ENCODE measurements around the gene LIM2. TPM values are rescaled to one million over a fixed set of nuclear protein-coding genes. Genes with fewer than 3 reads are reported as not detected.
A peak's percentile ranks its signal among the peaks of the same experiment; 100 is the strongest.

The LIM2 gene
- total and polyA plus RNA-seq, 9 of the 15 experiments (the other 6 are each of a cell fraction or from before 2014, with no cell fraction given), result 0.07 to 0.45 (median 0.18) TPM; not detected in 4

GRCh38 chr19:51368366-51369282 is 19.1 kb downstream of the LIM2 start, which contains the start of gene CLDND2 (continued):
- TF ChIP-seq ARID2 (IDR thresholded peaks at IDR 0.05) (no peak), GTF3C2 (IDR thresholded peaks at IDR 0.05; ENCODE audit: borderline replicate concordance, extremely low read depth, insufficient read length) (no peak), HIVEP1 (CRISPR knock-in tag; IDR thresholded peaks at IDR 0.05) (no peak), POLR2AphosphoS5 (IDR thresholded peaks at IDR 0.05; ENCODE audit: control insufficient read depth, insufficient read depth, low read depth, low read length) (no peak), SAFB (IDR thresholded peaks at IDR 0.05; ENCODE audit: borderline replicate concordance, low read depth, low read length) (no peak), POLR2B (IDR thresholded peaks at IDR 0.05; ENCODE audit: low read depth, partially characterized antibody) (no peak), ZNF134 (CRISPR knock-in tag; conservative IDR thresholded peaks at IDR 0.05) (no peak), CHCHD3 (CRISPR knock-in tag; IDR thresholded peaks at IDR 0.05) (no peak), MTA3 (IDR thresholded peaks at IDR 0.05; ENCODE audit: borderline replicate concordance) (no peak), EP300 (IDR thresholded peaks at IDR 0.05; ENCODE audit: low read length) (no peak), HSF4 (CRISPR knock-in tag; IDR thresholded peaks at IDR 0.05; ENCODE audit: borderline replicate concordance) (no peak), WHSC1 (IDR thresholded peaks at IDR 0.05; ENCODE audit: low read length) (no peak), CTBP1 (IDR thresholded peaks at IDR 0.05; ENCODE audit: borderline replicate concordance) (no peak), ZNF511 (CRISPR knock-in tag; IDR thresholded peaks at IDR 0.05) (no peak), NFIX (CRISPR knock-in tag; IDR thresholded peaks at IDR 0.05; ENCODE audit: low read depth) (no peak), ATF6 (CRISPR knock-in tag; IDR thresholded peaks at IDR 0.05) (0 out of 2 replicates have a peak, but pooled peaks have one; percentile 34), JUN (IDR thresholded peaks at IDR 0.05; ENCODE audit: borderline replicate concordance, low read depth, low read length) (no peak), JUN (CRISPR knock-in tag; IDR thresholded peaks at IDR 0.05; ENCODE audit: borderline replicate concordance) (0 out of 2 replicates have a peak, but pooled peaks have one; percentile 56), MAFK (IDR thresholded peaks at IDR 0.05; ENCODE audit: low read length) (no peak), CHD4 (IDR thresholded peaks at IDR 0.05; ENCODE audit: insufficient read depth, insufficient replicate concordance, low read depth, low read length, poor library complexity, severe bottlenecking) (no peak), HEY1 (CRISPR knock-in tag; IDR thresholded peaks at IDR 0.05; ENCODE audit: borderline replicate concordance) (no peak)
